ENCODE results near the gene ACBD4. TPM values are rescaled to one million over a fixed set of nuclear protein-coding genes. Genes with fewer than 3 reads are reported as not detected.

ACBD4 gene
- total and polyA plus RNA-seq, 2 of the 13 experiments (the other 11 are each of a cell fraction or from before 2014, with no cell fraction given), result 16.1 to 26.9 TPM

DNA sequence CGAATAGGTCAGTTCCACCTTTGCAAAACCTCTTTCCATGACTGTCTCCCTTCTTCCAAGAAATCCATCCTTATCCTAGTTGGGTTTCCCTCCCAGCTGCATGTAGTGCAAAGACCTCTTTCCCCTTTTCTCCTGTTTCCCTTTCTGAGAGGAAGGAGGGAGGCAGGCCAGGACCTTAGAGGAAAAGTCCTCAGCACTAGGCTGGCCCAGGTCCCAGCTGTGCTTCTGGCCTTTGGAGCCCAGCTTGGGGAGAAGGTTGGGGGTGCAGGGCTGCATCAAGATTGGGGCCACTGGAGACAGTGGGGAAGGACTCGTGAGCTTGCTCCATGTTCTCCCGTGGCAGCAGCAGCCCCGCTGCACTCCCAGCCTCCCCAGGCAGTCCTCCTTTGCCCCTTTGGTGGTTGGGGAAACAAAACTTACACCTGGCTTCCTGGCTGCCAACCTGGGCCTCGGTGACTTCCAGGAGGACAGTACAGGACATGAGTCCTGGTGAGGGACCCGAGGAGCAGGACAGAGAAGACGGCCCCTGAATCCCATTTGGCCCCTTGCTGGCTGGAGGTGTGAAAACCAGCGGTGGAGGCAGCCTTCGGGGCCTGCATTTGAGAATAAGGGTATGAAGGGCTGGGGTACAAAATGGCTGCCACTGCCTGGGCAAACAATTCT is 26.7 kb downstream of the ACBD4 start (continued):
- TF ChIP-seq ZNF326 (CRISPR knock-in tag; IDR thresholded peaks at IDR 0.05; ENCODE audit: borderline replicate concordance) (no peak), FOXC1 (CRISPR knock-in tag; IDR thresholded peaks at IDR 0.05; ENCODE audit: borderline replicate concordance) (0 out of 2 replicates have a peak, but pooled peaks have one; percentile 37), ZNF136 (CRISPR knock-in tag; IDR thresholded peaks at IDR 0.05; ENCODE audit: low read depth) (no peak), U2AF2 (IDR thresholded peaks at IDR 0.05; ENCODE audit: low read depth, low read length) (no peak)
- TF ChIP-seq, protein P1, sequence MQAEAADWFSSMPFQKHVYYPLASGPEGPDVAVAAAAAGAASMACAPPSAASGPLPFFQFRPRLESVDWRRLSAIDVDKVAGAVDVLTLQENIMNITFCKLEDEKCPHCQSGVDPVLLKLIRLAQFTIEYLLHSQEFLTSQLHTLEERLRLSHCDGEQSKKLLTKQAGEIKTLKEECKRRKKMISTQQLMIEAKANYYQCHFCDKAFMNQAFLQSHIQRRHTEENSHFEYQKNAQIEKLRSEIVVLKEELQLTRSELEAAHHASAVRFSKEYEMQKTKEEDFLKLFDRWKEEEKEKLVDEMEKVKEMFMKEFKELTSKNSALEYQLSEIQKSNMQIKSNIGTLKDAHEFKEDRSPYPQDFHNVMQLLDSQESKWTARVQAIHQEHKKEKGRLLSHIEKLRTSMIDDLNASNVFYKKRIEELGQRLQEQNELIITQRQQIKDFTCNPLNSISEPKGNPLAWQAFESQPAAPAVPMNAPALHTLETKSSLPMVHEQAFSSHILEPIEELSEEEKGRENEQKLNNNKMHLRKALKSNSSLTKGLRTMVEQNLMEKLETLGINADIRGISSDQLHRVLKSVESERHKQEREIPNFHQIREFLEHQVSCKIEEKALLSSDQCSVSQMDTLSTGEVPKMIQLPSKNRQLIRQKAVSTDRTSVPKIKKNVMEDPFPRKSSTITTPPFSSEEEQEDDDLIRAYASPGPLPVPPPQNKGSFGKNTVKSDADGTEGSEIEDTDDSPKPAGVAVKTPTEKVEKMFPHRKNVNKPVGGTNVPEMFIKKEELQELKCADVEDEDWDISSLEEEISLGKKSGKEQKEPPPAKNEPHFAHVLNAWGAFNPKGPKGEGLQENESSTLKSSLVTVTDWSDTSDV (CRISPR knock-in tag; IDR thresholded peaks at IDR 0.05), result no peak; the same call in 1 of the 2 replicates
- TF ChIP-seq, protein P2, sequence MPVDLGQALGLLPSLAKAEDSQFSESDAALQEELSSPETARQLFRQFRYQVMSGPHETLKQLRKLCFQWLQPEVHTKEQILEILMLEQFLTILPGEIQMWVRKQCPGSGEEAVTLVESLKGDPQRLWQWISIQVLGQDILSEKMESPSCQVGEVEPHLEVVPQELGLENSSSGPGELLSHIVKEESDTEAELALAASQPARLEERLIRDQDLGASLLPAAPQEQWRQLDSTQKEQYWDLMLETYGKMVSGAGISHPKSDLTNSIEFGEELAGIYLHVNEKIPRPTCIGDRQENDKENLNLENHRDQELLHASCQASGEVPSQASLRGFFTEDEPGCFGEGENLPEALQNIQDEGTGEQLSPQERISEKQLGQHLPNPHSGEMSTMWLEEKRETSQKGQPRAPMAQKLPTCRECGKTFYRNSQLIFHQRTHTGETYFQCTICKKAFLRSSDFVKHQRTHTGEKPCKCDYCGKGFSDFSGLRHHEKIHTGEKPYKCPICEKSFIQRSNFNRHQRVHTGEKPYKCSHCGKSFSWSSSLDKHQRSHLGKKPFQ (CRISPR knock-in tag; IDR thresholded peaks at IDR 0.05; ENCODE audit: insufficient replicate concordance), result no peak

- BruUV-seq (replicated peaks), result no TSS peak
- FAIRE-seq (no peak), DNase-seq (ENCODE audit: low spot score) (no peak), ATAC-seq (no peak)
- ChIA-PET POLR2A (interaction anchor here (5.4 to 24.3 kb wide), 3 partner anchors 4 to 35 kb away, joined by 182 to 2487 read pairs (median 2487); partner anchors contain the start of genes HEXIM1 and HEXIM2), CTCF (ENCODE audit: low intra/inter-chr PET ratio, low total read pairs) (no interaction called here)
- Histone ChIP-seq H3K9ac (ENCODE audit: insufficient read depth, low read depth, low read length) (no peak overlapping the region), H2AFZ (ENCODE audit: low read length) (no peak overlapping the region), H3K4me2 (ENCODE audit: low read depth, low read length) (no peak overlapping the region), H4K20me1 (ENCODE audit: insufficient read depth, low read length) (no peaks in the 10 kb centered on the region), H3K36me3 (replicated peaks in 1 of 2; ENCODE audit: control insufficient read depth in 1 of 2, insufficient read depth in 2 of 2, low read length in 2 of 2) (peaks cover 15 to 22% of the 10 kb centered on the region in 2 experiments), H3K9me3 (ENCODE audit: low read length) (no peaks in the 10 kb centered on the region), H3K27me3 (ENCODE audit: control insufficient read depth in 1 of 2, insufficient read depth in 2 of 2, low read length in 2 of 2) (no peaks in the 10 kb centered on the region; a peak in 1 of 5 replicates), H3K27ac (ENCODE audit: extremely low read length, insufficient read depth, low read length) (peak overlapping the region; percentile 12), H3K4me3 (replicated peaks in 1 of 3; ENCODE audit: insufficient read depth in 1 of 3, low read depth in 2 of 3, low read length in 3 of 3) (no peak overlapping the region), H3K79me2 (ENCODE audit: insufficient read depth, low read length) (peaks cover 30% of the 10 kb centered on the region), H3K4me1 (ENCODE audit: insufficient read depth, low read length) (peaks cover 38% of the 10 kb centered on the region)
- in situ Hi-C loops (cut with HindIII; ENCODE audit: extremely low pct_ligation_motif_present, low pct_unique_long_range_greater_than_20kb), result no loop called here
- intact Hi-C loops (cut with micrococcal nuclease; ENCODE audit: unreplicated experiment), result no loop called here
- WGBS (ENCODE audit: low lambda C conversion rate), result 95% methylated on average over 7 of the region's 7 CpGs
- peak; percentile 58 for TF ChIP-seq TEAD3 (CRISPR knock-in tag; optimal IDR thresholded peaks at IDR 0.05; ENCODE audit: borderline replicate concordance)
- TF ChIP-seq ZNF687 (CRISPR knock-in tag; IDR thresholded peaks at IDR 0.05), result peak; percentile 26; the same call in 1 of the 2 replicates
These were observed 29.3 kb downstream of the ACBD4 start for GRCh38 chr17:45164734-45165269.
